NCI-H524 (cell line): ENCODE data around the gene UPF1.
A peak's percentile ranks its signal among the peaks of the same experiment; 100 is the strongest.

ENCODE experiments used
- DNase-seq, 2 experiments: peaks; one replicate each; lab custom pipeline; 2025; lab: John Stamatoyannopoulos, UW

UPF1 gene

GRCh38 chr19:18840288-18841267, 8.8 kb downstream of the UPF1 start:
- DNase-seq = no peak

- no peak for DNase-seq
These were observed 9.6 kb downstream of the UPF1 start for GRCh38 chr19:18841400-18841799.

DNA sequence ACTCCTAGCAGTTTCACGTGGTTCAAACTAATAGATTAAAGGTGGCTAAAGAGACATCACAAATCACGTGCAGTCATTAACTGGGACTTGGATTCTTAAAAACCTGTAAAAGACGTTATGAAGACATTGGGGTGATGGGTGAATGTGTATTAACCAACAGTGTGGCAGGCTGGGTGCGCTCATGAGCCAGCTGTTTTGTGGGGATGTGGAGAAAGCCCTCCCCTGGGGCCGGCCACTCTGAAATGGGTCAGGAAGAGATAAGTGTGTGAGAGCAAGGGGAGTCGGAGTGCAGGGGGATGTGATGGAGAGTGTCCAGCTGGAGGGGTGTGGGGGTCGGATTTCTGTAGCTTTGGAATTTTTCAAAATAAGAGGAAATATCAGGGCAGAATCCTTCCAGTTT, 10.4 kb downstream of the UPF1 start:
- no peak for DNase-seq

DNA sequence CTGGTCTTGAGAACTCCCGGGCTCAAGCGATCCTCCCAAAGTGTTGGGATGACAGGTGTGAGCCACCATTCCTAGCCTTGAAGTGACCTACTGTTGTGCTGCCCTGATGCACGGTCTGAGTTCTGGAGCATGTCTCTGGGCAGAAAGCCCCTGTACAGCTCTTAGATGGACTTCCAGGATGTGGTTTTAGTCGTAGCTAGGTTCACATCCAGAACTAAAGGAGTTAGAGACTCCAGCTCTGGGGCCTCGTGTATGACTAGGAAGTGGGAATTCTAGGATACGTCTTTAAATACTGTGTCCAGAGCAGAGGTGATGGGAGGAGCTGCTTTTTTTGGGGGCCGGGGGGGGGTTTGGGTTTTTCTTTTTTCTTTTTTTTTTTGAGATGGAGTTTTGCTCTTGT, 12.2 kb downstream of the UPF1 start:
- no peak for DNase-seq

GRCh38 chr19:18844806-18845329, 13.1 kb downstream of the UPF1 start:
- DNase-seq = no peak

DNA sequence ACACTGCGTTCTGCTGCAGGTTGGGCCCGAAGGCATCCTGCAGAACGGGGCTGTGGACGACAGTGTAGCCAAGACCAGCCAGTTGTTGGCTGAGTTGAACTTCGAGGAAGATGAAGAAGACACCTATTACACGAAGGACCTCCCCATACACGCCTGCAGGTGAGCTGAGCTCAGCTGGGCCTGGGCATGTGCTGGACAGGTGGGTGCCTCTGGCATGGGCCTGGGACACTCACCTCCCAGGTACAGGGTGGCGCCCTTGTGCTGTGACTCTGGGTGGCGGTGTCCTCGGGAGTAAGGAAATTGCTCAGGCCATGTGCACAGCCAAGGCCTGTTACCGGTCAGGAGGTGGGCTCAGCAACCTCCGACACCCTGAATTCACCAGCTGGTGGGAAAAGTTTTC, 14.2 kb downstream of the UPF1 start:
- no peak for DNase-seq

DNA sequence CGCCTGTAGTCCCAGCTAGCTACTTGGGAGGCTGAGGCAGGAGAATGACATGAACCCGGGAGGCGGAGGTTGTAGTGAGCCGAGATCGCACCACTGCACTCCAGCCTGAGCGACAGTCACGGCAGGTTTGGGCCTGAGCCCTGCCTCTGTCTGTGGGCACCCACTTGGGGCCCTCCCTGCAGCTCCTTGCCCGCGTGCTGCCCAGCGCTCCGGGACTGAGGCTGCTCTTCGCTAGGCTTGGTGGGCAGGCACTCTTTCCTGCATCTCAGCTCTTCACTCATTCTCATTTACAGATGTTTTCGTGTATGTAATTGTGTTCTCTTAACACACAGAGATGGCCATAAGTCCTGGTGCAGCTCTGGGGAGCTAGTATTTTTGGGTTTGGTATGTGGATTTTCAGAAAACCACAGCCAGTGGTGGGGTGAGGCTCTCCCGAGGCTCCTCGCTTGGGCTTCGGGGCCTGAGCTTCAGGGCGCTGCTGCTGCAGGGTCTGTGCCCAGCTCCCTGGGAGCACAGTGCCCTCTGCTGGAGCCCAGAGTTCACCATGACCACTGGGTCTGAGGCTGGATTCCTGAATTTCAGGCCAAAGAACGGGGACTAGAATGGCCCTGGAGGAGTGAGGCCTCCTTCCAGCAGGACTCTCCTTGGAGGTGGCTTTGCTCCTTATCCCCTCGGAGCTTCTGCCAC, 15.2 kb downstream of the UPF1 start:
- DNase-seq = peak; percentile 24 to 77

- no peak for DNase-seq
These were observed 16.0 kb downstream of the UPF1 start for GRCh38 chr19:18847549-18848463.

GRCh38 chr19:18848878-18849661, 17.3 kb downstream of the UPF1 start:
- DNase-seq = no peak

DNA sequence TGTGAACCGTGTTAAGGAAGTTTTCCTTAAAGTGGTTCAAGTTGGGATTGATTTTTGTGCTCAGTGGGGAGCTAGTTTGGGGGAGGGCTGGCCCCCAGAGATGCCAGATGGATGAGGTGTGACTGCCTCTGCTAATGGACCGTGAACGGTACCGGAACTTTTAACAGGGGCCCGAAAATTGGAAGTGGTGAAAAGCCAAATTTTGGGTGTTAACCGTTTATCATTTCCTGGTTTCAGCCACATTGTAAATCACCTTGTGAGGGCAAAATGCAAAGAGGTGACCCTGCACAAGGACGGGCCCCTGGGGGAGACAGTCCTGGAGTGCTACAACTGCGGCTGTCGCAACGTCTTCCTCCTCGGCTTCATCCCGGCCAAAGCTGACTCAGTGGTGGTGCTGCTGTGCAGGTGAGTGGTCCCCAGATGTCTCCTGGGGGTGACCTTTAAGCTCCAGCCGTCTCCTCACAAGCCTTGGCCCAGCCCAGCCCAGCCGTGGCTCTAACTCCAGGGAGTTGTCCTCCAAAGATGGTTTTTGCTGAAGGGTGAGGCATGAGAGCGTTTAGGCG, 18.2 kb downstream of the UPF1 start:
- DNase-seq = no peak

DNA sequence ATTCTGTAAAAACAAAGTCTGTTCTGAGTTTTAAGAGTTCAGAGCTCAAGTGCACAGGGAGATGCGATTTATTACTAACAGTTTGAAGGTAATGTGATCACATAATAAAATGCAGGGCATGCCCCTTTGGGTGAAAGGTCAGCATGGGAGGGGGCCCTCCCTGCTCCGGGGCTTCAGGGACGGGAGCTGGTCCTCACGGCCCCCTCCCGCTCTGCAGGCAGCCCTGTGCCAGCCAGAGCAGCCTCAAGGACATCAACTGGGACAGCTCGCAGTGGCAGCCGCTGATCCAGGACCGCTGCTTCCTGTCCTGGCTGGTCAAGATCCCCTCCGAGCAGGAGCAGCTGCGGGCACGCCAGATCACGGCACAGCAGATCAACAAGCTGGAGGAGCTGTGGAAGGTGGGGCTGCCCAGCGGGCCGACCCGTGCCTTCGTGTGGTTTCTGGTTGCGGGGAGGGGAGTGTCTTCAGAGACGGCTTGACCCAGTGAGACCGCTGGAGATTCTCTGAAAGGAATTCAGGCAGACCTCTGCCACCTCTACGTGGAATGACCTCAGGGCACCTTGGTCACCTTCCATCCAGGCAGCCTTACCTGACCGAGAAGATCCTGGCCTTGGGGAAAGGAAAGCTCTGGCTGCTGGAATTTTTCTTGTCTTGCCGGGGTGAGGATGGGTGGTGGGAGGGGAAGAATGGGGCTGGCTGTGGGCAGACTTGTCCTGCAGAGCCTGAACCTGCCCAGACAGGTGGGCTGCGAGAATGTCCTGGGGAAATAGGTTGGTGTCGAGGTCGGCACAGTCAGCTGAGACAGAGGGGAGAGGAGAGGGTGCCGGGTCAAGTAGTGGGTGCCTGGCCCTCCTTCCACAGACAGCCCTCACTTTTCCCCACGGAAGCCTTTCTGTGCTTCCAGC, 19.0 kb downstream of the UPF1 start:
- no peak for DNase-seq

- no peak for DNase-seq
These were observed 20.0 kb downstream of the UPF1 start for GRCh38 chr19:18851673-18852325.

- no peak for DNase-seq
These were observed 20.9 kb downstream of the UPF1 start for GRCh38 chr19:18852648-18853047.

- no peak for DNase-seq
These were observed 22.1 kb downstream of the UPF1 start for GRCh38 chr19:18853755-18854427.

GRCh38 chr19:18854982-18855381, 23.2 kb downstream of the UPF1 start:
- no peak for DNase-seq

DNA sequence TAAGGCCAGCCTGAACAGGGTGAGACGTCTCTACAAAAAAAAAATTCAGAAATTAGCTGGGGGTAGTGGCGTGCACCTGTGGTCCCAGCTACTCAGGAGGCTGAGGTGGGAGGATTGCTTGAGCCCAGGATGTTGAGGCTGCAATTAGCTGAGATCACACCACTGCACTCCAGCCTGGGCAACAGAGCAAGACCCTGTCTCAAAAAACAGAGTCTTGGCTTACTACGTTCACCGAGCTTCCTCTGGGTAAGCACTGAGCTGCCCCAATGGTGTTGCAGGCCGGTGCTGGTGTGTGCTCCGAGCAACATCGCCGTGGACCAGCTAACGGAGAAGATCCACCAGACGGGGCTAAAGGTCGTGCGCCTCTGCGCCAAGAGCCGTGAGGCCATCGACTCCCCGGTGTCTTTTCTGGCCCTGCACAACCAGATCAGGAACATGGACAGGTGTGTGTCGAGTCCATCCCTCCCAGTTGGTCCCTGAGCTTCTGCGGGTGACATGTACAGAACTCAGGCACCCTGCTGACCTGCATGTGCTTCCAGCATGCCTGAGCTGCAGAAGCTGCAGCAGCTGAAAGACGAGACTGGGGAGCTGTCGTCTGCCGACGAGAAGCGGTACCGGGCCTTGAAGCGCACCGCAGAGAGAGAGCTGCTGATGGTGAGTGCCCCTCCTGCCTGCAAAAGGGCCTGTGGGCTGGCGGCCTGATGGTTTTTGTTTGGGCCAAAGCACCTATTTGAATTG, 24.1 kb downstream of the UPF1 start:
- no peak for DNase-seq

- peak in 1 of 2 experiments; percentile 36 for DNase-seq
These were observed 24.8 kb downstream of the UPF1 start for GRCh38 chr19:18856385-18857126.
